Mucosa of stomach (tissue), 1 donor: ENCODE data around the gene TRMU.
A peak's percentile ranks its signal among the peaks of the same experiment; 100 is the strongest.

ENCODE experiments used
- H3K27me3 ChIP-seq: one replicate; pipeline ENCODE4 v1.7.0; 2013; ENCODE audit warnings: mild to moderate bottlenecking, low read length; ENCODE audit not compliant: control insufficient read depth, insufficient read depth
- H3K36me3 ChIP-seq: one replicate; pipeline ENCODE4 v1.7.0; 2013; ENCODE audit warnings: low read length; ENCODE audit not compliant: control insufficient read depth, insufficient read depth
- H3K4me1 ChIP-seq: one replicate; pipeline ENCODE4 v1.7.0; 2013; ENCODE audit warnings: mild to moderate bottlenecking, low read length; ENCODE audit not compliant: control insufficient read depth, insufficient read depth
- H3K4me3 ChIP-seq: one replicate; pipeline ENCODE4 v1.7.0; 2013; ENCODE audit warnings: low read length
- H3K9ac ChIP-seq: one replicate; pipeline ENCODE4 v1.7.0; 2013; ENCODE audit warnings: mild to moderate bottlenecking, low read length, moderate library complexity
- H3K9me3 ChIP-seq: one replicate; pipeline ENCODE4 v1.7.0; 2013; ENCODE audit warnings: mild to moderate bottlenecking, low read length, moderate library complexity; ENCODE audit not compliant: control insufficient read depth
- donor health status: Pancreatic carcinoma.

TRMU gene

GRCh38 chr22:46335201-46336118 lies at the start of gene TRMU:
Gene TRMU, plus strand, starts transcription at chr22:46335714. Its CDS starts 51 bp downstream, at chr22:46335765.
- Histone ChIP-seq H3K9me3 (no peaks in the 10 kb centered on the region), H3K4me3 (peak within 1 kb of the TSS; percentile 63), H3K36me3 (no peaks in the 10 kb centered on the region), H3K9ac (peak within 1 kb of the TSS; percentile 92), H3K4me1 (peaks cover 8% of the 10 kb centered on the region), H3K27me3 (no peaks in the 10 kb centered on the region)

- no peak overlapping the region for H3K9ac ChIP-seq
- peaks cover 5% of the 10 kb centered on the region for H3K4me1 ChIP-seq
- H3K9me3 ChIP-seq, result no peaks in the 10 kb centered on the region
- H3K27me3 ChIP-seq, result no peaks in the 10 kb centered on the region
- no peak overlapping the region for H3K4me3 ChIP-seq
- H3K36me3 ChIP-seq, result no peaks in the 10 kb centered on the region
These were observed 49.5 kb upstream of the TRMU start for GRCh38 chr22:46286006-46286405.

- Histone ChIP-seq H3K4me3 (no peak overlapping the region), H3K9me3 (no peaks in the 10 kb centered on the region), H3K4me1 (peaks cover 5% of the 10 kb centered on the region), H3K27me3 (no peaks in the 10 kb centered on the region), H3K9ac (no peak overlapping the region), H3K36me3 (no peaks in the 10 kb centered on the region)
These were observed 48.3 kb upstream of the TRMU start for GRCh38 chr22:46286941-46287872.

- H3K36me3 ChIP-seq, result no peaks in the 10 kb centered on the region
- peaks cover 5% of the 10 kb centered on the region for H3K4me1 ChIP-seq
- H3K4me3 ChIP-seq, result no peak overlapping the region
- no peak overlapping the region for H3K9ac ChIP-seq
- no peaks in the 10 kb centered on the region for H3K27me3 ChIP-seq
- H3K9me3 ChIP-seq, result no peaks in the 10 kb centered on the region
These were observed 47.4 kb upstream of the TRMU start for GRCh38 chr22:46287873-46288751.

- Histone ChIP-seq H3K9ac (no peak overlapping the region), H3K9me3 (no peaks in the 10 kb centered on the region), H3K27me3 (no peaks in the 10 kb centered on the region), H3K4me1 (peaks cover 5% of the 10 kb centered on the region), H3K36me3 (no peaks in the 10 kb centered on the region), H3K4me3 (no peak overlapping the region)
These were observed 46.7 kb upstream of the TRMU start for GRCh38 chr22:46288846-46289243.

- Histone ChIP-seq H3K9me3 (no peaks in the 10 kb centered on the region), H3K27me3 (no peaks in the 10 kb centered on the region), H3K36me3 (no peaks in the 10 kb centered on the region), H3K9ac (no peak overlapping the region), H3K4me3 (no peak overlapping the region), H3K4me1 (peaks cover 5% of the 10 kb centered on the region)
These were observed 46.1 kb upstream of the TRMU start for GRCh38 chr22:46289244-46289891.

GRCh38 chr22:46290121-46290842 lies 45.2 kb upstream of the TRMU start:
- Histone ChIP-seq H3K4me3 (no peak overlapping the region), H3K27me3 (no peaks in the 10 kb centered on the region), H3K4me1 (peaks cover 5% of the 10 kb centered on the region), H3K9me3 (no peaks in the 10 kb centered on the region), H3K36me3 (no peaks in the 10 kb centered on the region), H3K9ac (no peak overlapping the region)

- no peaks in the 10 kb centered on the region for H3K36me3 ChIP-seq
These were observed 44.4 kb upstream of the TRMU start for GRCh38 chr22:46290843-46291785.

GRCh38 chr22:46292173-46292572 lies 43.3 kb upstream of the TRMU start:
- Histone ChIP-seq H3K36me3 (no peaks in the 10 kb centered on the region), H3K9ac (no peak overlapping the region), H3K27me3 (no peaks in the 10 kb centered on the region), H3K4me1 (peaks cover 17% of the 10 kb centered on the region), H3K9me3 (no peaks in the 10 kb centered on the region), H3K4me3 (no peak overlapping the region)

More at GRCh38 chr22:46290843-46291785, 44.4 kb upstream of the TRMU start:
- Histone ChIP-seq H3K4me3 (no peak overlapping the region), H3K27me3 (no peaks in the 10 kb centered on the region), H3K9ac (no peak overlapping the region), H3K4me1 (peaks cover 12% of the 10 kb centered on the region), H3K9me3 (no peaks in the 10 kb centered on the region)

- Histone ChIP-seq H3K9me3 (no peaks in the 10 kb centered on the region), H3K4me1 (peaks cover 20% of the 10 kb centered on the region), H3K27me3 (no peaks in the 10 kb centered on the region), H3K36me3 (no peaks in the 10 kb centered on the region), H3K9ac (no peak overlapping the region), H3K4me3 (no peak overlapping the region)
These were observed 42.8 kb upstream of the TRMU start for GRCh38 chr22:46292732-46293131.
